Esophagus squamous epithelium (tissue), 4 donors: ENCODE measurements around the gene VN1R4.

Experiments
- POLR2A ChIP-seq, 4 donors: fragments of 450-650 bp; IDR thresholded peaks; one replicate each; pipeline ENCODE4 v1.6.1; 2017; ENCODE audit warnings: antibody characterized with exemption in 4 of 4, mild to moderate bottlenecking in 4 of 4, moderate library complexity in 3 of 4
- TF ChIP-seq, protein P1 (sequence below), 6 experiments: fragments of 450-650 bp in 4 of 6; fragments of 200-600 bp in 2 of 6; sonication (generic) in 2 of 6; IDR thresholded peaks; one replicate each; pipeline ENCODE4 v1.5.1; 2016 to 2019; ENCODE audit warnings: antibody characterized with exemption in 6 of 6, mild to moderate bottlenecking in 4 of 6, moderate library complexity in 4 of 6

DNA sequence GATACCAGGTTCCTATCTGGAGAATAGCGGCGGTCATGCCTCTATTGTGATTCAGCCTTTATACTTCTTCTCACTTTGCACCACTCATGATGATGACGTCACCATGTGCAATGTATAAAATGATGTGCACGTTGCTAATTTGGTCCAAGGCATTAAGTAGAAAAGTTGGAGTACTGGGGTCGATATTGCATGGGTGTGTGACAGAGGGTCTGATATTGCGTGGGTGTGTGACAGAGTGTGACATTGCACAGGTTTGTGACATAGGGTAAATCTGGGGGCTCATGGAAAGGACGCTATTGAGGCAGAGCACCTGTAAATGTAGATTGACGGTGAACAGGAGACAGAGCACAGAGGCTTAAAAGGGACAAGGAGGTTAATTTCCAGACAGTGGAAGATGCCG, 4.5 kb upstream of the VN1R4 start:
- TF ChIP-seq, protein P1, sequence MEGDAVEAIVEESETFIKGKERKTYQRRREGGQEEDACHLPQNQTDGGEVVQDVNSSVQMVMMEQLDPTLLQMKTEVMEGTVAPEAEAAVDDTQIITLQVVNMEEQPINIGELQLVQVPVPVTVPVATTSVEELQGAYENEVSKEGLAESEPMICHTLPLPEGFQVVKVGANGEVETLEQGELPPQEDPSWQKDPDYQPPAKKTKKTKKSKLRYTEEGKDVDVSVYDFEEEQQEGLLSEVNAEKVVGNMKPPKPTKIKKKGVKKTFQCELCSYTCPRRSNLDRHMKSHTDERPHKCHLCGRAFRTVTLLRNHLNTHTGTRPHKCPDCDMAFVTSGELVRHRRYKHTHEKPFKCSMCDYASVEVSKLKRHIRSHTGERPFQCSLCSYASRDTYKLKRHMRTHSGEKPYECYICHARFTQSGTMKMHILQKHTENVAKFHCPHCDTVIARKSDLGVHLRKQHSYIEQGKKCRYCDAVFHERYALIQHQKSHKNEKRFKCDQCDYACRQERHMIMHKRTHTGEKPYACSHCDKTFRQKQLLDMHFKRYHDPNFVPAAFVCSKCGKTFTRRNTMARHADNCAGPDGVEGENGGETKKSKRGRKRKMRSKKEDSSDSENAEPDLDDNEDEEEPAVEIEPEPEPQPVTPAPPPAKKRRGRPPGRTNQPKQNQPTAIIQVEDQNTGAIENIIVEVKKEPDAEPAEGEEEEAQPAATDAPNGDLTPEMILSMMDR (IDR thresholded peaks at IDR 0.05) = no peak
- TF ChIP-seq POLR2A (IDR thresholded peaks at IDR 0.05) = no peak
